ENCODE measurements around the gene FRMPD4. TPM values are rescaled to one million over a fixed set of nuclear protein-coding genes. Genes with fewer than 3 reads are reported as not detected.

The FRMPD4 gene
- total and polyA plus RNA-seq, 2 donors (not counting 3 experiments of a cell fraction or from before 2014, with no cell fraction given): not detected

- DNase-seq (ENCODE audit: low read depth, low spot score): no peak
- ChIA-PET POLR2A (no interaction called here), CTCF (no interaction called here)
- H3K9me3 ChIP-seq (replicated peaks; ENCODE audit: control insufficient read depth, insufficient read depth, low read length): no peaks in the 10 kb centered on the region
- H3K27ac ChIP-seq (ENCODE audit: insufficient read depth, low read depth, low read length): no peak overlapping the region
- H2AFZ ChIP-seq (ENCODE audit: low read depth, low read length): no peak overlapping the region
- intact Hi-C loops (cut with micrococcal nuclease) (no loop called here), dilution Hi-C loops (cut with MboI; ENCODE audit: extremely low pct_ligation_motif_present, low sequenced_read_pairs) (no loop called here)
- BruUV-seq (replicated peaks): no TSS peak
- H4K20me1 ChIP-seq (replicated peaks; ENCODE audit: control insufficient read depth, extremely low read depth, insufficient read depth, low read length): no peaks in the 10 kb centered on the region
- TF ChIP-seq MYC (IDR thresholded peaks at IDR 0.05; ENCODE audit: low read depth, low read length) (no peak), FOS (IDR thresholded peaks at IDR 0.05; ENCODE audit: borderline replicate concordance, insufficient read depth, low read length) (no peak), GATA2 (IDR thresholded peaks at IDR 0.05; ENCODE audit: insufficient read depth, insufficient read length, low read depth, low read length) (peak; percentile 44), MAX (IDR thresholded peaks at IDR 0.05; ENCODE audit: insufficient read depth, insufficient read length) (no peak), JUN (IDR thresholded peaks at IDR 0.05; ENCODE audit: borderline replicate concordance, insufficient read depth, insufficient read length, low read depth) (no peak), POLR2A (IDR thresholded peaks at IDR 0.05; ENCODE audit: low read depth, low read length) (no peak), EZH2 (IDR thresholded peaks at IDR 0.05; ENCODE audit: borderline replicate concordance, low read depth, low read length, severe bottlenecking) (no peak)
- TF ChIP-seq, protein P1, sequence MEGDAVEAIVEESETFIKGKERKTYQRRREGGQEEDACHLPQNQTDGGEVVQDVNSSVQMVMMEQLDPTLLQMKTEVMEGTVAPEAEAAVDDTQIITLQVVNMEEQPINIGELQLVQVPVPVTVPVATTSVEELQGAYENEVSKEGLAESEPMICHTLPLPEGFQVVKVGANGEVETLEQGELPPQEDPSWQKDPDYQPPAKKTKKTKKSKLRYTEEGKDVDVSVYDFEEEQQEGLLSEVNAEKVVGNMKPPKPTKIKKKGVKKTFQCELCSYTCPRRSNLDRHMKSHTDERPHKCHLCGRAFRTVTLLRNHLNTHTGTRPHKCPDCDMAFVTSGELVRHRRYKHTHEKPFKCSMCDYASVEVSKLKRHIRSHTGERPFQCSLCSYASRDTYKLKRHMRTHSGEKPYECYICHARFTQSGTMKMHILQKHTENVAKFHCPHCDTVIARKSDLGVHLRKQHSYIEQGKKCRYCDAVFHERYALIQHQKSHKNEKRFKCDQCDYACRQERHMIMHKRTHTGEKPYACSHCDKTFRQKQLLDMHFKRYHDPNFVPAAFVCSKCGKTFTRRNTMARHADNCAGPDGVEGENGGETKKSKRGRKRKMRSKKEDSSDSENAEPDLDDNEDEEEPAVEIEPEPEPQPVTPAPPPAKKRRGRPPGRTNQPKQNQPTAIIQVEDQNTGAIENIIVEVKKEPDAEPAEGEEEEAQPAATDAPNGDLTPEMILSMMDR (IDR thresholded peaks at IDR 0.05; ENCODE audit: extremely low read depth in 1 of 2, insufficient read depth in 1 of 2, low read depth in 1 of 2, low read length in 2 of 2): no peak
- no peak for FAIRE-seq
- H3K79me2 ChIP-seq (ENCODE audit: control insufficient read depth, insufficient read depth, low read length): no peaks in the 10 kb centered on the region
- no peak overlapping the region for H3K4me2 ChIP-seq (ENCODE audit: insufficient read depth, low read length)
- no peak overlapping the region for H3K4me3 ChIP-seq (replicated peaks in 1 of 3; ENCODE audit: insufficient read depth in 1 of 3, low read depth in 1 of 3, low read length in 3 of 3)
- no peak overlapping the region for H3K9ac ChIP-seq (replicated peaks; ENCODE audit: extremely low read depth, insufficient read depth, low read length)
- no peaks in the 10 kb centered on the region for H3K4me1 ChIP-seq (ENCODE audit: control insufficient read depth, extremely low read depth, insufficient read depth, low read length)
- no peaks in the 10 kb centered on the region for H3K36me3 ChIP-seq (ENCODE audit: control insufficient read depth in 2 of 2, extremely low read depth in 1 of 2, insufficient read depth in 2 of 2, low read length in 2 of 2)
- H3K9me1 ChIP-seq (replicated peaks; ENCODE audit: control insufficient read depth, extremely low read depth, insufficient read depth, low read length): no peaks in the 10 kb centered on the region
- H3K27me3 ChIP-seq (ENCODE audit: control insufficient read depth in 2 of 2, insufficient read depth in 2 of 2, low read length in 2 of 2): no peaks in the 10 kb centered on the region
Measured at GRCh38 chrX:12113321-12113720, 25.0 kb upstream of the FRMPD4 start.
